K562 (cell line): ENCODE data around the gene SYT8. TPM values are rescaled to one million over a fixed set of nuclear protein-coding genes. Genes with fewer than 3 reads are reported as not detected.

Experiments used
- ATAC-seq: fragments of 200-7000 bp; cut with Tn5 transposase; 3 replicates; pipeline ENCODE4 v1.9.1; 2020; ENCODE audit warnings: moderate library complexity
- BruUV-seq: library from RNA; stranded (reverse); fragments of 400-500 nt; replicated peaks from 2 replicates; lab custom pipeline; 2021; lab: Mats Ljungman, UMichigan
- CTCF ChIA-PET: fragments of 300-600 bp; formaldehyde crosslinking; extraction: SDS; loops from one replicate; lab custom pipeline; 2021; ENCODE audit warnings: low intra/inter-chr PET ratio; lab: Yijun Ruan, JAX
- POLR2A ChIA-PET: fragments of 300-600, 350-650 bp; sonication (Branson Sonifier 250); formaldehyde crosslinking; extraction: SDS; loops from one replicate; lab custom pipeline; 2021; ENCODE audit warnings: antibody characterized with exemption, inconsistent platforms; lab: Yijun Ruan, JAX
- DNase-seq, 4 experiments: peaks; one replicate each; pipeline versions ENCODE4 v3.0.0 to v3.0.0-alpha.2; 2011 to 2018; ENCODE audit warnings: low spot score in 3 of 4, mixed read lengths in 3 of 4; ENCODE audit errors: extremely low read depth in 1 of 4
- FAIRE-seq: peaks from 2 replicates; lab custom pipeline; 2011; peaks lifted over from hg19 to GRCh38; lab: Jason Lieb, UNC
- H2AFZ ChIP-seq: 2 replicates; pipeline ENCODE4 v1.6.0; 2011; ENCODE audit warnings: low read depth, low read length, control low read depth, inconsistent platforms
- H3K27ac ChIP-seq: fragments of 200-600 bp; 3 replicates; pipeline ENCODE4 v1.8.0; 2011; ENCODE audit warnings: low read depth, mild to moderate bottlenecking, control low read depth, inconsistent platforms, low read length, moderate library complexity, mixed read lengths; ENCODE audit errors: extremely low read depth
- H3K27me3 ChIP-seq, 2 experiments: fragments of 300-600 bp in 1 of 2; 2 replicates in 1 of 2; 3 replicates in 1 of 2; pipeline versions ENCODE4 v1.6.0 to v1.8.0; 2011; ENCODE audit warnings: inconsistent platforms in 2 of 2, low read length in 2 of 2, mild to moderate bottlenecking in 1 of 2, mixed read lengths in 1 of 2, moderate library complexity in 1 of 2; ENCODE audit not compliant: control insufficient read depth in 2 of 2, insufficient read depth in 2 of 2
- H3K36me3 ChIP-seq: fragments of 300-600 bp; 3 replicates; pipeline ENCODE4 v1.8.0; 2011; ENCODE audit warnings: mild to moderate bottlenecking, low read length, inconsistent platforms; ENCODE audit not compliant: control insufficient read depth, insufficient read depth
- H3K4me1 ChIP-seq, 2 experiments: fragments of 200-600 bp in 1 of 2; replicated peaks in 1 of 2; 2 replicates in 1 of 2; 3 replicates in 1 of 2; pipeline versions ENCODE4 v1.5.1 to v1.8.0; 2011; ENCODE audit warnings: inconsistent platforms in 2 of 2, low read length in 2 of 2, mild to moderate bottlenecking in 1 of 2, mixed read lengths in 1 of 2, moderate library complexity in 1 of 2; ENCODE audit not compliant: control insufficient read depth in 2 of 2, insufficient read depth in 2 of 2
- H3K4me2 ChIP-seq: 2 replicates; pipeline ENCODE4 v1.6.1; 2011; ENCODE audit warnings: low read length, control low read depth, inconsistent platforms, mixed read lengths; ENCODE audit not compliant: insufficient read depth
- H3K4me3 ChIP-seq: fragments of 200-600 bp; sonication (generic), shearing (Covaris generic); 2 replicates; pipeline ENCODE4 v1.5.1; 2016; ENCODE audit warnings: control low read depth, inconsistent platforms
- H3K79me2 ChIP-seq: fragments of 200-600 bp; 3 replicates; pipeline ENCODE4 v1.8.0; 2011; ENCODE audit warnings: low read length, inconsistent platforms; ENCODE audit not compliant: control insufficient read depth, insufficient read depth
- H3K9ac ChIP-seq, 2 experiments: 2 replicates each; pipeline versions ENCODE4 v1.6.0 to v1.6.1; 2011; ENCODE audit warnings: low read depth in 2 of 2, low read length in 2 of 2, control low read depth in 1 of 2, inconsistent platforms in 1 of 2, mild to moderate bottlenecking in 1 of 2, mixed read lengths in 1 of 2; ENCODE audit not compliant: insufficient read depth in 1 of 2
- H3K9me1 ChIP-seq: one replicate; pipeline ENCODE4 v1.6.0; 2011; ENCODE audit warnings: inconsistent platforms, mild to moderate bottlenecking, low read length, moderate library complexity; ENCODE audit not compliant: control insufficient read depth, insufficient read depth
- H3K9me3 ChIP-seq: replicated peaks from 2 replicates; pipeline ENCODE4 v1.5.1; 2011; ENCODE audit warnings: low read depth, low read length, inconsistent platforms; ENCODE audit not compliant: control insufficient read depth, insufficient read depth
- H4K20me1 ChIP-seq: replicated peaks from 2 replicates; pipeline ENCODE4 v1.6.1; 2011; ENCODE audit warnings: low read length, inconsistent platforms, mixed read lengths; ENCODE audit not compliant: control insufficient read depth, insufficient read depth
- BHLHE40 ChIP-seq: IDR thresholded peaks from 2 replicates; pipeline ENCODE4 v1.6.1; 2011; ENCODE audit warnings: low read length, improper control_type of control experiment
- ELF2 ChIP-seq: fragments of 250-450 bp; sonication (Bioruptor Pico); IDR thresholded peaks from 2 replicates; pipeline ENCODE4 v1.5.0; 2021; ENCODE audit warnings: mild to moderate bottlenecking
- GATAD2A ChIP-seq: fragments of 450-650 bp; IDR thresholded peaks from 2 replicates; pipeline ENCODE4 v1.6.1; 2017
- IFI16 ChIP-seq: fragments of 250-450 bp; sonication (Bioruptor Pico); IDR thresholded peaks from 2 replicates; pipeline ENCODE4 v2.1.2; 2022; ENCODE audit warnings: mild to moderate bottlenecking, inconsistent platforms
- MAFG ChIP-seq: fragments of 450-650 bp; conservative IDR thresholded peaks from 2 replicates; pipeline ENCODE4 v1.6.1; 2016; ENCODE audit warnings: missing genetic modification characterization, missing compliant biosample characterization
- NR2C2 ChIP-seq, 2 experiments: fragments of 200-800 bp in 1 of 2; sonication (Bioruptor generic) in 1 of 2; sonication (generic) in 1 of 2; formaldehyde crosslinking in 1 of 2; IDR thresholded peaks; 2 replicates each; pipeline versions ENCODE4 v1.6.1 to v1.8.0; 2016 to 2022; ENCODE audit warnings: mild to moderate bottlenecking in 1 of 2, missing compliant biosample characterization in 1 of 2, missing genetic modification characterization in 1 of 2, missing genetic modification reagents in 1 of 2
- PML ChIP-seq: IDR thresholded peaks from 2 replicates; pipeline ENCODE4 v1.6.1; 2012; ENCODE audit warnings: low read length, inconsistent platforms
- RAD21 ChIP-seq, 2 experiments: fragments of 250-450 bp in 1 of 2; fragments of 450-650 bp in 1 of 2; sonication (Bioruptor Pico) in 1 of 2; formaldehyde crosslinking in 1 of 2; IDR thresholded peaks in 1 of 2; conservative IDR thresholded peaks in 1 of 2; 2 replicates each; pipeline versions ENCODE4 v1.4.0 to v1.8.0; 2020 to 2022; ENCODE audit warnings: mild to moderate bottlenecking in 2 of 2, moderate library complexity in 1 of 2
- ZBTB7A ChIP-seq: IDR thresholded peaks from 2 replicates; pipeline ENCODE4 v1.6.1; 2011; ENCODE audit warnings: low read depth, mild to moderate bottlenecking, low read length, moderate library complexity, borderline replicate concordance; ENCODE audit not compliant: control insufficient read depth
- ZNF146 ChIP-seq: IDR thresholded peaks from one replicate; pipeline ENCODE4 v1.6.1; 2018; ENCODE audit warnings: missing compliant biosample characterization; ENCODE audit not compliant: unreplicated experiment
- ZNF445 ChIP-seq: fragments of 250-450 bp; sonication (Bioruptor Pico); IDR thresholded peaks from 2 replicates; pipeline ENCODE4 v1.4.0; 2020; ENCODE audit warnings: low read depth, mild to moderate bottlenecking, moderate library complexity
- WGBS: fragments of 100-300 bp; shearing (Covaris generic); methylation state at CpG from one replicate; pipeline ENCODE4 v1.1.6; 2016; ENCODE audit warnings: low coverage, mixed read lengths; ENCODE audit not compliant: insufficient coverage; ENCODE audit errors: missing lambda C conversion rate; 5-methylcytosine and 5-hydroxymethylcytosine counted together
- in situ Hi-C: fragments of 300-500 bp; cut with MboI; formaldehyde crosslinking; loops from 4 replicates; pipeline ENCODE4 v1.15.0; 2018; ENCODE audit warnings: inconsistent platforms, mixed read lengths
- intact Hi-C: fragments of 100-400 bp; cut with micrococcal nuclease; formaldehyde crosslinking; loops from 2 replicates; pipeline ENCODE4 v1.14.2; 2022
- polyA plus RNA-seq, 8 experiments: library from polyadenylated mRNA; depleted of rRNA in 4 of 8; stranded (reverse) in 5 of 8; unstranded in 3 of 8; fragments of >200 nt; fragmentation: Nextera tagmentation in 2 of 8; fragmentation: Illumina TruSeq in 1 of 8; extraction: Ambion mirVana in 2 of 8; extraction: Trizol in 1 of 8; gene quantifications; 2 replicates each; pipeline versions ENCODE4 v1.2.1 to v1.2.3, GENCODE V29; 2011 to 2014; ENCODE audit warnings: inconsistent platforms in 1 of 8, missing spikeins in 1 of 8
- total RNA-seq, 7 experiments: library from RNA; depleted of rRNA in 6 of 7; stranded (reverse); fragments of >200 nt in 6 of 7; fragmentation: Illumina TruSeq in 2 of 7; extraction: Trizol in 2 of 7; gene quantifications; 2 replicates each; pipeline versions ENCODE4 v1.2.1 to v1.2.3, GENCODE V29; 2011 to 2021; ENCODE audit warnings: low replicate concordance in 1 of 7
- TF ChIP-seq, protein P1 (sequence below): fragments of 200-800 bp; sonication (Bioruptor generic); IDR thresholded peaks from 2 replicates; pipeline ENCODE4 v1.6.1; 2016; ENCODE audit warnings: missing genetic modification characterization, missing compliant biosample characterization
- TF ChIP-seq, protein P2 (sequence below): fragments of 450-650 bp; formaldehyde crosslinking; IDR thresholded peaks from 2 replicates; pipeline ENCODE4 v1.4.0; 2020; ENCODE audit warnings: mild to moderate bottlenecking, moderate library complexity

SYT8 gene
- total and polyA plus RNA-seq, 9 of the 15 experiments (the other 6 are each of a cell fraction or from before 2014, with no cell fraction given): not detected

DNA sequence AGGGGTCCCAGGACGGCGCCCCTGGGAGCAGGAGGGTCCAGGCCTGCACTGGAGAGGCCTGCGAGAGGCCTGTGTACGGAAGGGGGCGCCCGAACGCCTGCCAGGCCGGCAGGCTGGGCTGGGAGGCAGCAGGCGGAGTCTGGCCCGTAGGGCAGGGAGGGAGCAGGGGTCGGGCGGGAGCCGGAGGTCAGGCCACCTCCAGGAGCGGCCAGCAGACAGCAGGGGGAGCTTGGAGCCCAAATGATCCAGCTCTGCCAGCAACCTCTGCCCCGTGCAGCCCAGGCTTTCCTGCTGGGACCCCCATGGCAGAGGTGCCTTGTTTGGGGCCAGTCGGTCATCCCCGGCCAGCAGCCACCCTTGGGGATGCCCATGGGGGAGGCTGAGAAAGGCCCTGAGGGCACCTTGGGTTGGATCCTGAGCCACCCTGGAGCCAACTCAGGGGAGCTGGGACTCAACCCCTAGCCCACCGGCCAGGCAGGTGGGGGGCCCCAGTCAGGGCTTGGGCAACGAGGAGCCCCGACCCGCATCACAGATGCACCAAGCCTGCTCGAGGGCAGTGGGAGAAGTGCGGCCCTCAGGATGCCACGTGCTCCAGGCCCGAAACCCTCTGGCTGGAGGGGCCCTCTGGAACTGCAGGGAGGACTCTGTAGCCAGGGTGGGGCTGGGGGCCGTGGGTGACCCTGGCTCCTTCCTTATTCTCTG, 9.6 kb upstream of the SYT8 start:
- DNase-seq (peak; percentile 84 to 93 (median 92)), ATAC-seq (peak; percentile 100), FAIRE-seq (no peak)
- Histone ChIP-seq H3K9me3 (no peaks in the 10 kb centered on the region), H3K4me3 (no peak overlapping the region), H3K4me2 (no peak overlapping the region), H3K9me1 (no peaks in the 10 kb centered on the region), H3K27ac (no peak overlapping the region), H4K20me1 (no peaks in the 10 kb centered on the region; the same call in none of the 2 replicates), H3K36me3 (no peaks in the 10 kb centered on the region), H2AFZ (no peak overlapping the region), H3K4me1 (peaks cover 0 to 30% of the 10 kb centered on the region in 2 experiments; a peak in 2 of 5 replicates), H3K9ac (no peak overlapping the region; a peak in 1 of 4 replicates), H3K79me2 (no peaks in the 10 kb centered on the region), H3K27me3 (peaks cover 0 to 43% of the 10 kb centered on the region in 2 experiments; a peak in 2 of 5 replicates)
- POLR2A ChIA-PET: interaction anchor here (0.5 to 1.0 kb wide), 2 partner anchors 10 to 424 kb away, joined by 3 read pairs; no protein-coding TSS in a partner anchor
- CTCF ChIA-PET: interaction anchor here (0.6 to 2.6 kb wide), 5 partner anchors 63 to 329 kb away, joined by 3 to 19 read pairs (median 4); no protein-coding TSS in a partner anchor
- WGBS: 14% methylated on average over 21 of the region's 26 CpGs
- intact Hi-C loops (loop anchor here (5.0 kb wide), 1 partner anchor 327 kb away; no protein-coding TSS in a partner anchor), in situ Hi-C loops (no loop called here)
- BruUV-seq: no TSS peak
- TF ChIP-seq, protein P1, sequence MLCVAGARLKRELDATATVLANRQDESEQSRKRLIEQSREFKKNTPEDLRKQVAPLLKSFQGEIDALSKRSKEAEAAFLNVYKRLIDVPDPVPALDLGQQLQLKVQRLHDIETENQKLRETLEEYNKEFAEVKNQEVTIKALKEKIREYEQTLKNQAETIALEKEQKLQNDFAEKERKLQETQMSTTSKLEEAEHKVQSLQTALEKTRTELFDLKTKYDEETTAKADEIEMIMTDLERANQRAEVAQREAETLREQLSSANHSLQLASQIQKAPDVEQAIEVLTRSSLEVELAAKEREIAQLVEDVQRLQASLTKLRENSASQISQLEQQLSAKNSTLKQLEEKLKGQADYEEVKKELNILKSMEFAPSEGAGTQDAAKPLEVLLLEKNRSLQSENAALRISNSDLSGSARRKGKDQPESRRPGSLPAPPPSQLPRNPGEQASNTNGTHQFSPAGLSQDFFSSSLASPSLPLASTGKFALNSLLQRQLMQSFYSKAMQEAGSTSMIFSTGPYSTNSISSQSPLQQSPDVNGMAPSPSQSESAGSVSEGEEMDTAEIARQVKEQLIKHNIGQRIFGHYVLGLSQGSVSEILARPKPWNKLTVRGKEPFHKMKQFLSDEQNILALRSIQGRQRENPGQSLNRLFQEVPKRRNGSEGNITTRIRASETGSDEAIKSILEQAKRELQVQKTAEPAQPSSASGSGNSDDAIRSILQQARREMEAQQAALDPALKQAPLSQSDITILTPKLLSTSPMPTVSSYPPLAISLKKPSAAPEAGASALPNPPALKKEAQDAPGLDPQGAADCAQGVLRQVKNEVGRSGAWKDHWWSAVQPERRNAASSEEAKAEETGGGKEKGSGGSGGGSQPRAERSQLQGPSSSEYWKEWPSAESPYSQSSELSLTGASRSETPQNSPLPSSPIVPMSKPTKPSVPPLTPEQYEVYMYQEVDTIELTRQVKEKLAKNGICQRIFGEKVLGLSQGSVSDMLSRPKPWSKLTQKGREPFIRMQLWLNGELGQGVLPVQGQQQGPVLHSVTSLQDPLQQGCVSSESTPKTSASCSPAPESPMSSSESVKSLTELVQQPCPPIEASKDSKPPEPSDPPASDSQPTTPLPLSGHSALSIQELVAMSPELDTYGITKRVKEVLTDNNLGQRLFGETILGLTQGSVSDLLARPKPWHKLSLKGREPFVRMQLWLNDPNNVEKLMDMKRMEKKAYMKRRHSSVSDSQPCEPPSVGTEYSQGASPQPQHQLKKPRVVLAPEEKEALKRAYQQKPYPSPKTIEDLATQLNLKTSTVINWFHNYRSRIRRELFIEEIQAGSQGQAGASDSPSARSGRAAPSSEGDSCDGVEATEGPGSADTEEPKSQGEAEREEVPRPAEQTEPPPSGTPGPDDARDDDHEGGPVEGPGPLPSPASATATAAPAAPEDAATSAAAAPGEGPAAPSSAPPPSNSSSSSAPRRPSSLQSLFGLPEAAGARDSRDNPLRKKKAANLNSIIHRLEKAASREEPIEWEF (CRISPR knock-in tag): no peak
- TF ChIP-seq PML (no peak), IFI16 (CRISPR knock-in tag) (no peak), ZBTB7A (peak; percentile 76; the same call in 1 of the 2 replicates), MAFG (tag) (no peak), BHLHE40 (peak; percentile 27; the same call in 1 of the 2 replicates), RAD21 (CRISPR knock-in tag; conservative IDR thresholded peaks at IDR 0.05 in 1 of 2, IDR thresholded peaks at IDR 0.05 in 1 of 2) (peak; percentile 28 to 62), ZNF445 (CRISPR knock-in tag) (no peak), ZNF146 (CRISPR knock-in tag) (no peak), GATAD2A (no peak), ELF2 (CRISPR knock-in tag) (no peak), NR2C2 (CRISPR knock-in tag; IDR thresholded peaks at IDR 0.05) (peak; percentile 35; the same call in 1 of the 2 replicates), NR2C2 (tag; IDR thresholded peaks at IDR 0.05) (peak; percentile 58; the same call in 1 of the 2 replicates)
- TF ChIP-seq, protein P2, sequence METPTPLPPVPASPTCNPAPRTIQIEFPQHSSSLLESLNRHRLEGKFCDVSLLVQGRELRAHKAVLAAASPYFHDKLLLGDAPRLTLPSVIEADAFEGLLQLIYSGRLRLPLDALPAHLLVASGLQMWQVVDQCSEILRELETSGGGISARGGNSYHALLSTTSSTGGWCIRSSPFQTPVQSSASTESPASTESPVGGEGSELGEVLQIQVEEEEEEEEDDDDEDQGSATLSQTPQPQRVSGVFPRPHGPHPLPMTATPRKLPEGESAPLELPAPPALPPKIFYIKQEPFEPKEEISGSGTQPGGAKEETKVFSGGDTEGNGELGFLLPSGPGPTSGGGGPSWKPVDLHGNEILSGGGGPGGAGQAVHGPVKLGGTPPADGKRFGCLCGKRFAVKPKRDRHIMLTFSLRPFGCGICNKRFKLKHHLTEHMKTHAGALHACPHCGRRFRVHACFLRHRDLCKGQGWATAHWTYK (CRISPR knock-in tag): no peak
